ENCODE measurements around the gene ECM1.

- TF ChIP-seq POLR2A (IDR thresholded peaks at IDR 0.05) (no peak), CTCF (IDR thresholded peaks at IDR 0.05) (no peak)
Measured at GRCh38 chr1:150536836-150537731, 29.2 kb downstream of the ECM1 start.
